NCI-H1092 (cell line): Measurements from ENCODE around the gene TWF1.
"Not testable (repeated sequence)": the region's sequence is repeated elsewhere in the genome, so short reads cannot be mapped to it uniquely, and the experiment has no call there.

Experiments used
- DNase-seq: peaks from one replicate; lab custom pipeline; 2025; lab: John Stamatoyannopoulos, UW

TWF1 gene

DNA sequence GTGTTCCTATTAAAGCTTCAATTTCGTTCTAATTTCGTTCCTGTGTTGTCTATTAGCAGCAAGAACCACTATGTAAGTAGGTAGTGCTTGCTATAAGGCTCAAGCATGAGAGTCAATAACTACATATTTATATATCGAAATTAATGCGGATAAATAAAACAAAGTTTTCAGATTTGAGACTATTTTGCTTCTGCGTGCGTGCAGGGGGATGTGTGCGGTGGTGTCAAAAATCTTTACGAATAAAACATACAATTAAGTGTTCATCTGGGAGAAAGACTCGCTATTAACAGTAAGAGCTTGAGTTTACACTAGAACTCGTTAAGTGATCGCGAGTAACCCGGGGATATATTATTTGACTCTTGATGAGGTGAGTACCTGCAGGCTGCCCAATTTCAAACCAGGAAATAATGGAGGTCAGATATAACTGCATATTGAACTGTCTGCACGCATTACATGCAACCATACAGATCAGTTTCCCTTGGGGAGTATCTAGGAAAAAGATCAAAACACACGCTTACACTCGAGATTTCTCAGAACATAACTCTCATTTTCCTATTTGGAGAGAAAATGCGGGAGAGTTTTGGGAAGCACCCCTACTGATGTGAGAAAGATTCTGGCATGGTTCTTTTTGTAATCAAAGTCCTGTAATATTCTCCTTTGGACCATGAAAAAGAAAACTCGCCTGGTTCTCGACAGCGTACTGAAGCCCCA, 813 bp downstream of the TWF1 start:
- DNase-seq = no peak

DNA sequence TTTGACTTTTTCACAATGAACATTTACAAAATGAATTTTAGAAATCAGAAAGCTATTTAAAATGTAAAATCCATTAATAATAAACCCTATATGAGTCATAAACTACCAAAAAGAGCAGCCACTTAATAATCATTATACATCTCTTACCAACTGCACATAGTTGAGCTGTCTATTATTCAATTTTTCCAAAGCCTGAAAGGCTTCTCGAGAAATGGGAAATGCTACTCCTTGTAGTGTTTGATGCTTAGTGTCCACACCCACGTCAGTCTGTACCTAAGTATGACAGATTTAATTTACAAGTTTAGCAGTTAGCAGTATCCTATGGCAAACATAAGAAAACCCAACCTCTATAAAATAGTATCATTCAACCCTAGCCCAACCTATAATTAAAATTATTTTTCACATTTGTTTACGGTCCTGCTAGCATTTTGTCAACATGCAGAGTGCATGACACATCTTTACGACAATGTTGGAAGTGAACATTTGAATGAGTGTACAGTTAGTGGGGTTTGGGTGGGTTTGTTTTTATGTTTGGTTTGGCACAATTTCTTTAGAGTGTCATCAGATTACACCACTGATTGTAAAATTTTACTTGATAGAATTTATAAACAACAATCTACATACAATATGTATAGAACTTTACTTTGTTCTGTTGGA, 8.4 kb downstream of the TWF1 start:
- DNase-seq = no peak

GRCh38 chr12:43795716-43796280, 10.3 kb downstream of the TWF1 start:
- no peak for DNase-seq

GRCh38 chr12:43789941-43790340, 16.2 kb downstream of the TWF1 start:
- peak; percentile 17 for DNase-seq

DNA sequence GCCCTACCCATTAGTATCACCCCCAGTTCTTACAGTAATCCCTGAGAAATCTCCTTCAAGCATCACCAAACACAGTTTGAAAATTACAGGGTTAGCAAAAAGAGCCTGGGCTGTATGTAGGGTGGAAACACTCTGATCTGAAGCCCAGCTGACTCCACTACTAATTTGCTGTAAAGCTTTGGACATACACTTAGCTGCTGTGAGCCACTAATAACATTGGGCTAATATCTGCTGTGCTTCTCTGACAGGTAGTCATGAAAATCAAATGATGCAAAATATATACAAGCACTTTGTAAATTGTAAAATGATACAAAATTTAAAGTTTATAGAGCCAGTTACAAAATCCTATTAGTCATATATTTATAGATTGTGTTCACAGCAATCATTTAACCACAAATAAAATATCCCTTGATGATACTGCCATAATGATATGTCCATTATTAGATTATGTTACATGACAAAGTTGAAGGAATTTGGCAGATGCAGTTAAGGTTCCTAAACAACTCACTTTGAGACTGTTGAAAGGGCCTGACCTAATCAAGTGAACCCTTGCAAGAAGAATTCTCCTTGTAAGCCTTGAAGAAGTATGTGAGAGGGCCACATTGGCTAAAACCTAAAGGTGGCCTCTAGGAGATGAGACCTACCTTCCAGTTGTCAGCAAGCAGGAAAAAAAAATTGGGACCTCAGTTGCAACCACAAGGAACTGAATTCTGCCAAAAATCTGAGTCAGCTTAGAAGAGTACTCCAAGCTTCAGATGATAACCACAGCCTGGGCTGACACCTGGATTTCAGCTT, 19.0 kb downstream of the TWF1 start:
- no peak for DNase-seq

DNA sequence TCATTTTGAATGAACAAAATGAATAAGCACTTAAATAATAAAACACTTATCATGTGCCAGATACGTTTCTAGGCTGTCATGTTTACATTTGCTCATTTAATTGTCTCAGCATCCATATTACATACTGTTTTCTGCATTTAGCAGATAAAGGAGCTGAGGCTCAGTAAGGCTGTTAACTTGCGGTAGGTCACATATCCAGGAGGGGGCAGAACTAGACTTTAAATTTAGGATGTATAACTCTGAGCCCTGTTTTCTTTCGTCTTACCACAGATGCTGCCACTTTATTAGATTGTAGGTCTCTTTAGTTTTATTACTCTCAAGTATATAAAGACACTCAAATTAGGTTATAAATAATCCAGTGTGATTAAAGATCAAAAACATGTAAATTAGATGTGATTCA, 29.6 kb downstream of the TWF1 start:
- DNase-seq = peak; percentile 2

DNA sequence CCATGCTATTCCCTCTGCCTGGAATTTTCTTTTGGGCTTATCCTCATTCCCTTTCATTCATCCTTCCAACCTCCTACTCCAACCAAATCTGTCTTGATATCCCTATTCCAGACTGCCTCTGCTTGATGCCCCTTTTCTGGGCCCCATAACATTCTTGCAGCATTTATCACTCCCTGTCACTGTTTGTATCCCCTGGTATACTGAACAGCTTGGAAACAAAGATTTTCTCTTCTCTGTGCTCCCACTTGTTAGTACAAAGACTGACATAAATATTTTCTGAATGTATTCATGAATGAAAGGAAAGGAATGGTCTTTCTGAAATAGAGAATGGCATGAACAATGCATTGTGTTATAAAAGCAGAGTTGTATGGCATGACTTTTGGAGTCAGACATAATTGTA, 39.8 kb downstream of the TWF1 start:
- no peak for DNase-seq

- DNase-seq = no peak
Observed at GRCh38 chr12:43764528-43764927, 41.6 kb downstream of the TWF1 start.

DNA sequence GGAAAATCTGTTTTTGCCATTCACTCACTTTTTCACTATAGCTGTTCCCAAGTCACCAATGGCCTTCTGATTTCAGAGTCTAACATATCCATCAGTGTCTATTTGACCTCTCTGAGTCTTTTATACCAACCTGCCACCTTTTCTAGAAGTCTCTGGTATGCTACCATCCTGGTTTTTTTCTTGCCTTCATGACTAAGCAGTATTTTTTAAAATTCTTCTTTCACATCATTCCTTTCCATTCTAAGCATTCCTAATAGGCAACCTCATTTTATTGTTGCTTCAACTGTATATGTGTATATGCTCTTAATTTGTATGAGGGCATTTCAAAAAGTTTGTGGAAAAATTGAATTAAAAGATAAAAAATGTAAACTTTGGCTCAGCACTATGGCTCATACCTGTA, 42.3 kb downstream of the TWF1 start:
- DNase-seq = no peak

DNA sequence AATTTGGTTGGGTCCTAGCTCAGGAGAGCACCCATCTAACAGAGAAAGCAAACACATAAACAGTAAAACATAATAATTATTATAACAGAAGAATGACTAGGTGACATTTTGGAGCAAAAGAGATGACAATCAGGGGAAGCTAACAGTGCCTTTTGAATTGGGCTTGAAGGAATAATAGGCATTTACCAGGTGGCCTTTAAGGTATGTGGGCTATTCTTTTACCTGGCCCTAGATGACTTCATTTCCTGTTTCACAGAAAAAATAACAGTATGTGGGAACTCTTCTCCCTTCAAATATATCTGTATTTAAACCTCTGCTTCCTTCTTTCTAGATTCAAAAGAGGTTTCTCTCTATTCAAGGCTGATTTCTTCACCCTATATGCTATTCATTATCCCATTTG, 43.5 kb downstream of the TWF1 start:
- no peak for DNase-seq

DNA sequence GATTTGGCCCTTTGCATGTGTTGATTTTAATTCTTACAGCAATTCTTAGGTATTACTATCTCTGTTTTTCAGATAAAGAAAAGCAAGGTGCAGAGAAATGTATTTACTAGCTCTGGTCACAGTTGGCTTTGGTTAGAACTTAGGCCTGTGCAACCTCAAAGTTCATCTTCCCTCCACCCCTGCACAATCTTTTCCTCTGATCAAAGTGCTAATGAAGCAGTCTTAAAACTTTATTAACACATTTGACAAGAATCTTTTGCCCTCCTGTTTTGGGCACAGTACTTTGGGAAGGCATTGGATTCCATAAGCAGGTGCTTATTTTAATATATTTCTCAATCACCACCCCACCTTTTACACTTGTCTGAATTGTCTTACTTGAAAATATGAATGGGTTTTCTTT, 44.6 kb downstream of the TWF1 start:
- no peak for DNase-seq

DNA sequence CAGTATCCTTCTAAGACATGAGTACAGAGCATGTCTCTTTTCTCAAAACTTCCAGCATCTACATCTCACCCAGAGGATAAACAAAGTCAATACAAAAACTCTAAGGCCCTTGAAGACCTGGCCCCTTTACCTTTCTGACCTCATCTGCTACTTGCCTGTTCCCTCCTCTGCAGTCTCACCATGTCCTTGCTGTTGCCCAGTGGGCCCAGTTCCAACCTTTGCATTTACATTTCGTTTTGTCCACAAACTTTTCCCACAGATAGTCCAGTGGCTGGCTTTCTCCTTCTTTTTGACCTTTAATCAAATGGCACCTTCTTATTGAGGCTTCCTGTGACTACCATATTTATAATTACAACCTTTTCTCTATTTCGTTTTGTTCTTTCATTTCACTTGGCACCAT, 45.7 kb downstream of the TWF1 start:
- DNase-seq = no peak

GRCh38 chr12:43758728-43759563, 47.2 kb downstream of the TWF1 start, which contains the start of the genes IRAK4 and PUS7L:
TSS of gene IRAK4 (plus strand) at chr12:43758951. CDS start at chr12:43768112, 9,161 bp downstream.
TSS of gene PUS7L (minus strand) at chr12:43758790. CDS start at chr12:43755245, 3,545 bp downstream.
- peak; percentile 99 for DNase-seq

DNA sequence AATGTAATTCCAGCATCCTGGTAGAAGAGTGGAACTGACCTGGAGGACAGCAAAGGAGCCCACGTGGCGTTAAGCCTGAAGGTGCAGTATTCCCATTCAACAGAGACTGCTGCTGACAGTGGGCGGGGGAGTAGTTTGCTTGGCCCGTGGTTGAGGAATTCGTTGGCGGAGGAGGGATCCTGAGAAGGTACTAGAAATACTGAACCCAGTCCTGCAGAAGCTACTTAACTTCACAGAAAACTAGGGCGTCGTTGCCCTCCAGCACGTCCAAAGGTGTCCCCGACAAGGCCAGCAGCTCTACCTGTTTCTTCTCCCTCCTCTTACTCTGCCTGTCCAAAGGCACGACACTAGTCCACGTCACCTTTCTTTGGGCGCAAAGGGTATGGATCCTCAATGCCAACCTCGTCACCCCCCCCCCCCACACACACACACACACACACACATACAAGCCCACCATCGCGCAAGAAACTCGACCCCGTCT, 47.8 kb downstream of the TWF1 start:
- DNase-seq = no peak

GRCh38 chr12:43754015-43754414, 52.1 kb downstream of the TWF1 start:
- no peak for DNase-seq

GRCh38 chr12:43751360-43751759, 54.8 kb downstream of the TWF1 start:
- not testable (repeated sequence) for DNase-seq

- no peak for DNase-seq
Observed at GRCh38 chr12:43750814-43751213, 55.3 kb downstream of the TWF1 start.

DNA sequence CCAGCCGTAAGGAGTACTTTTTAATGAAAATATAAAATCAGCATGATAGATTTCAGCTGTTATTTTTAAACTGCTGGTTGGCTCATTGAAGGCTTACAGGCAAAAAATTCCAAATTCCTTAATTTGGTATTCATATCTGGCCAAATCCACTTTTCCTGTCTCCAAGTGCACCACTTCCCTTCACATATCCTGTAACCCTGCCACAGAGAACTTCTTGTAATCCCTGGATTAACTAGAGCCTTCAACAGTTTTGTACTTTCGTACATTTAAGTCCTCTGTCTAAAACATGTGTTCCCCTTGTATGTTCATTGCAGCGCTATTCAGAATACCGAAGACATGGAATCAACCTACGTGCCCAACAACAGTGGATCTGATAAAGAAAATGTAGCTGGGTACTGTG, 57.1 kb downstream of the TWF1 start:
- no peak for DNase-seq

DNA sequence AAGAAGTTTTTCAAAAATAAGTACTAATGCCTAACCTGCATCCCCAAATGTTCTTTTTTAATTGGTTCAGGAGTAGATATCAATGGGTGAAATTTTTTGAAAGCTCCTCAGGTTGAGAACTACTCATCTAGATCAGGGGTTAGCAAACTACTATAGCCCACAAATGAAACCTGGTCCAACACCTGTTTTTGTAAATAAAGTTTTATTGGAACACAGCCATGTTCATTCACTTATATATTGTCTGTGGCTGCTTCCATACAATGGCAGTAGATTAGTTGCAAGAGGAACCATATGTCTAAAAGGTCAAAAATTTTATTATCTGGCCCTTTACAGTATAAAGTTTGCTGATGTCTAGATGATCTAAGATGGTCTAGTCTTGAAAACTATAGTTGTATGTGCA, 61.3 kb downstream of the TWF1 start:
- no peak for DNase-seq
